ENCODE results near the gene SLAMF9.
"Not testable (repeated sequence)": the region's sequence is repeated elsewhere in the genome, so short reads cannot be mapped to it uniquely, and the experiment has no call there.

Gene SLAMF9

DNA sequence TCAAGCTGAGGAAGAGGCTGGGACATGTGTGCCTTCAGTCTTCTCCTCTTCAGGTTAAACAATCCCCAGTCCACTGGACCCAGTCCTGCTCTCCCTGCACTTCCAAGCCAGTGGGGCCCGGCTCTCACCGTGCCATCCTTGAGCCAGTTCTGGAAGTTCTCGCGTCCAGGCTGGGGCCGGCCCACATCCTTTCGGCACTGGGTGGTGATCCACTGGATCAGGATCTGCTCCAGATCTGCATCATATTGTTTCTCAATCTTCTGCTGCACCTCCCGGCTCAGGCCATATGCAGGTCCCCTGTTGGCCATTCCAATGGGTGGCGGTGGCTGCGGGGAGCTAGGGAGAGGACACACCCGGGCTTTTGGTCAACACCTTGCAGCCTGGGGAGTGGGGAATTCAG, 33.8 kb downstream of the SLAMF9 start:
- DNase-seq = no peak

- no peak for DNase-seq
Observed at GRCh38 chr1:159919236-159919865, 34.7 kb downstream of the SLAMF9 start.

DNA sequence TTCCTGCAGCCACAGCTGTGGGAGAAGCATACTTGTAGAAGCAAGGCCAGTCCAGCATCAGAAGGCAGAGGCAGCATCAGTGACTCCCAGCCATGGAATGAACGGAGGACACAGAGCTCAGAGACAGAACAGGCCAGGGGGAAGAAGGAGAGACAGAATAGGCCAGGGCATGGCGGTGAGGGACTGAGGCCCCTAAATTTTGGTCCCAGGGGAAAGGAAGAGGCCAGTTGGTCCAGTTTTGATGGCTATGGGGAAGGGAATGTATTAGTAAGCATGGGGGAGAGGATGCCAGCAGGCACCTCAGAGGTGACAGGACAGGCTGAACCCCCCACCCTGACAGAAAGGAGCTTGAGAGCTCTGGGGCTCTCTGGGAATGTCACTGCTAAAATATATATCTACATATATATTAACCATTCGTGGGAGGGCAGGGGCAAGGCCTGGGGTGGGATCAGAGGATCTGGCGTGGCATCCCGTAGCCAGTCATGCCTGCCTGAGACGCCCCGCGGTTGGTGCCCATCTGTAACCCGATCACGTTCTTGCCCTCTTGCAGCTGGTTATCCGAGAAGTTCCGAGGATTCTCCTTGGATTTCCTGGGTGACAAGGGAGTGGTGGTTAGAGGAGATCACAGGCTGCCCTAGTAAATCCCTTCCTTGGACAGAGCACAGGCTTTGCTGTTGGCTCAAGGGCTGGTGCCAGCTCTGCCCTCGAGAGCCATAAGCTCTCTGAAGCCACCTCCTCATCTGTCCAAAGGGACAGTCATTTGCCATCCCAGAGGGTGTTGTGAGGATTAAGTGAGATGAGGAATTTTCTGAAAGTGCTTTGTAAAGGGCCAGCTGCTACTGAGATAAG, 35.5 kb downstream of the SLAMF9 start:
- DNase-seq = no peak

DNA sequence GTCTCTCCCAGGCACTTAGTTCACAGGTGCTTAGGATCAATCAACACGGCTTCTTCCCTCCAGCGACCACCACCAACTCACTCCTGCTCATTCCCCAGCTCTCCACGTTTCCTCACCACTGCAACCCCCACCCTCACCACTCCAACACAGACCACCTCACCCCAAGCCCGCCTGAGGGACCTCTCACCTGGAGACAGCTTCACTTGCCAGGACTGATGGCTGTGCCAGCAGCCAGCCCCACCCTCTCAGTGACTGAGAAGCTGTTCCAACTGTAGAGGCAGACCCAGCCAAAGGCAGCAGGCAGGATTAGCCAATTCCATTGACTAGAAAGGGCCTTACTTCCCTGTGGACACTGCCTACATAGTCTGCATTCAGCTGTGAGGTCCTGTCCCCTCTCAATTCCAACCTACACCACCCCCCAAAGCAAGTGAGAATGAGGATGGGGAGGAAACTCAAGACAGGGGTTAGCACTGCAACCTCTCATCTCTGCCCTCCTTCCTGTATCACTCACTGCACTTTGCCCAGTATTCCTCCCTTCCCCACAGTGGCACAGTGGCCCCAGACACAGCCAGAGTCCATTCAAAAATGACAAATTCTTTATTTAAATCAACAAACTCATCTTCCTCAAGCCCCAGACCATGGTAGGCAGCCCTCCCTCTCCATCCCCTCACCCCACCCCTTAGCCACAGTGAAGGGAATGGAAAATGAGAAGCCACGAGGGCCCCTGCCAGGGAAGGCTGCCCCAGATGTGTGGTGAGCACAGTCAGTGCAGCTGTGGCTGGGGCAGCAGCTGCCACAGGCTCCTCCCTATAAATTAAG, 36.3 kb downstream of the SLAMF9 start:
- no peak for DNase-seq

DNA sequence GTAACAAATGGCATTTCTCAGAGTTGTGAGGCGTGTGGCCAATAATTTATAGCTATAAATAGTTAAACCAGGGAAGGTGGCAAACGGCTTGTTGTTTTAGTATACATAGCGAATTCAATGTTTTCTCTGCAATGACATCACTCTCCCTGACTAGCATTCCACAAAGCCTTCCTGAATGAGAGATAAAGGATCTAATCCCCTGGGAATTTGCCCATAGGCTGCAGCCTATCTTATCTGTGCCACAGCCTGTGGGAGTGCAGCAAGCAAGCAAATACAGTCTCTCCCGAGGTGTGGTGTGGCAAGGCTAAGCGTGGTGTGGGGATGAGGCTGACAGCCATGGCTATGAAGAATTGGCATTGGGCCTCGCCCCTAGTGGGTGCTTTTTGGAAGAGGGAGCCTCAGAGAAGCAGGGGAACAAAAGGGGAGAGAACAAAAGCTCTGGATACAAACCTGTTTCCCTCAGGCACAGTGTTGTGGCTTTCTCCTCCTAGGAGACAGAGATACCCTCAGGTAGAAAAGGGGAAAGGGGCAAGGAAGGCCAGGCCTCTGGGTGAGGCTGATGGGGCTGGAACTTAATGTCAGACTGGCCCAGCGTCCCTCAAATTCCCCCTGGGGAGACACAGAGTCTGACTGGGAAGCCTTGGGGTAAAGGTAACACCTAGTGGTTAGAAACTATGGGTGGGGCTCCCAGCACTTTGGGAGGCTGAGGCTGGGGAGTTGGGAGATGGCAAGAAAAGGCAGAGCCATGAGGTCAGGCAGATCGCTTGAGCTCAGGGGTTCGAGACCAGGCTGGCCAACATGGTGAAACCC, 37.6 kb downstream of the SLAMF9 start:
- no peak for DNase-seq

DNA sequence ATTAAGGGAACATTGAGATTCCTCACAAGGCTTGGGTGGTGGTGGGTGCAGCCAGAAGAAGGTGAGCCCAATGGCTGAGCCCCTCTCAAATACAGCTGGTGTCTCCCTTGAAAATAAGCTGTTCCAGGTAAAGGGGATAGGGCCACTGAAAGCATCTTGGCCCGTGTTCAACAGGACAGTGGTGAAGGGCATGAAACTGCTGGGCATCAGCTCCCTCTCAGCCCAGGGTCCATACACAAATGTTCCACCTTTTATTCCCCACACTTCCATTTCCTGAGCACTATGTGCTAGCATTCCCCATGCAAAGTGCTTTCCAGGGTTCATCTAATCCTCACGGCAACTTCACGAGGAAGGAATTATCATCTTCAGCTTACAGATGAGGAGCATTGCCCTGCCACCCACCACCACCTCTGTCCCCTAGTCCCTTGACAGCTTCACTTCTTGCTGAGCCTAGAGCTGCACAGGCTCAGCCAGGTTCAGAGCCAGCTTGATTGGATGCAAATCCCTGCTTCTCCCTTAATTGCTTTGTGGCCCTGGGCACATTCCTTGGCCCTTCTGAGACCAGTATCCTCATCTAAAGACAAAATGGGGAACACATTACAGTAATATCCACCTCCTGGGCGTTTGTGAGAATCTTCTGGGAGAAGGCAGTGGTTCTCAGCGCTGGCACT, 38.3 kb downstream of the SLAMF9 start:
- no peak for DNase-seq

DNA sequence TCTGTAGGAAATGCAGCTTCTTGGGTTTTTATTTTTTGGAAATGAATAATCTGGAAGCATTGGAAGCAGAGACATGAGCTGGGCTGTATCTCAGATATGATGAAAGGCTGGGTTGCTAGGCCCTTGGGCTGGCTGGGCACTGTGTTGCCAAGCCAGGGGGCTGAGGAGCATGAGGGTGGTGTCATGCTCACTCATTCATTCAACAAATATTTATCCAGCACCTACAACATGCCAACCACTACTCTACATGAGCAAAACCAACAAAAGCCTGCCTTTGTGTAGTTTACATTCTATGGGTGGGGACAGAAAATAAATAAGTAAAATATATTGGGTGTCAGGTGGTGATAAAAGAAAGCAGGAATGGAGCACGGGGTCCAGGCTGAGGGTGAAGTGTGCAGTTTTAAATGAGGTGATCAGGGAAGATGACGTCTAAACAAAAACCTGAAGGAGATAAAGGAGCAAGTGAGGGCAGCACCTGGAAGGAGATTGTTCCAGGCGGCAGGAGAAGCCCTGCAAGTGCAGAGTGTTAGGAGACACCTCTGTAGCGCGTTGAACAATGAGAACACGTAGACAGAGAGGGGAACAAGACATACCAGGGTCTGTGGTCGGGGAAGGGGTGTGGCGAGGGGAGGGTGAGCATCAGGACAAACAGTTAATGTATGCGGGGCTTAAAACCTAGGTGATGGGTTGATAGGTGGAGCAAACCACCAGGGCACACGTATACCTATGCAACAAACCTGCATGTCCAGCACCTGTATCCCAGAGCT, 39.6 kb downstream of the SLAMF9 start:
- no peak for DNase-seq

DNA sequence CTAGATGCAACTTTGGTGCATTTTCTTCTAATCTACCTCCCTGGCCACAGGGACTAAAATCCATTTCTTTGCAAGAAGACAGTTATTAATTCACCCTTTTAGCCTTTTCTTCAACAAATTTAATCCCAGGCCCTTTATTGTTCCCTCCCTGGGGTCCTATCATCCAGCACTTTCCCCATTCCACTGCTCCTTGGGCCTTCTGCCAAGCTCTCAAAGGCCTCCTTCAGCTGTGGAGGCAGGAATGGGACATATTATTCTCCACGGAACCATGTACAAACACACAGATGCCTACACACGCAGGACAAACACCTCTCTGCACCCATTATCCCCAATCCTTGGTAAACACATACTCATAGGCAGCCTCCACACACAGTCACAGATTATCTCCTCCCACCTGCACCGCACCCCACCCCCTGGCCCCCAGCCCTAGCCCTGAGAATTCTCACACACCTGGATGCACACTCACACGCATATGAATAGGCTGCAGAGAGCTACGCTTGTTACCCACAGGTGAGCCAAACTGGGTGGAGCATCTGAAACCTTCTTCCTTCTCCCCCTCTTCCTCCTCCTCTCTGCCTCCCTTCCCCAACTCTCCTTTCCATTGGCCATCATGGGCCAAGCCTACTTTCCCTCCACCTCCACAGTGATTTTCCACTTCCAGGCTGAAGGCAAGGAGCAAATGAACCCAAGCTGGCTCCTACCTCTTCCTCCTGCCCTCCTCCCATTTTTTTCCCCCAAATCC, 40.4 kb downstream of the SLAMF9 start:
- no peak for DNase-seq

DNA sequence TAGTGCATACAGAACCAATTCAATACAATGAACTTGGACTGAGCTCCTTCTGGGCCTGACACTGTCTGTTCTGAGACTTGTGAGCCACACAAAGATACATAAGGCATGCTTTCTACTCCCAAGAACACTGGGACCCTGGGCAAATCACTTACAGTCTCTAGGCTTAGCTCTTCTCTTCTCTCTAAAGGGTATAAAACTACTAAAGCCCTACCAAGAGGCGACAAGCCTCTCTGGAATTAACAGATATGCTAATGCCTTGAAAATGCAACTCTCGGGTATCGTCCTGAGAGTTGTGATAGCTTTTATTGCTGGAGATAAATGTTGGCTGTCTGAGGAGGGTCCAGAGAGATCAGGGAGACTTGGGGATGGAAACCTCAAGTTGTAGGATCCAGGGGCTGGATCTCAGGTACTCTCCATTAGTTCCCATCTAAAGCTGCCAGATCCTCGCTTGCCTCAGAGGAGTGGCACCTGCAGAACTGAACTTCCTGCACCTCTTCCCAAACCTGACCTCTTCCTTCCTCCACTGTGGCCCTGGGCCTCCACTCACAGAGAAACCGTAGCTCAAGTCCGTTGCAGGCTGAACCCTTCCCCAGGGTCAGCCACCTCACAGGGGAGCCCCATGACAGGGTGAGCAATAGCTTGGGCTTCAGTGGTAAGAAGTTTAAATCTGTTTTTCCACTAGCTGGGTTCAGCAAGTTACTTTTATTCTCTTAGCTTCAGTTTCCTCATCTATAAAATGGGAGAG, 42.5 kb downstream of the SLAMF9 start:
- DNase-seq = no peak

- DNase-seq = no peak
Observed at GRCh38 chr1:159908031-159908940, 45.8 kb downstream of the SLAMF9 start.

DNA sequence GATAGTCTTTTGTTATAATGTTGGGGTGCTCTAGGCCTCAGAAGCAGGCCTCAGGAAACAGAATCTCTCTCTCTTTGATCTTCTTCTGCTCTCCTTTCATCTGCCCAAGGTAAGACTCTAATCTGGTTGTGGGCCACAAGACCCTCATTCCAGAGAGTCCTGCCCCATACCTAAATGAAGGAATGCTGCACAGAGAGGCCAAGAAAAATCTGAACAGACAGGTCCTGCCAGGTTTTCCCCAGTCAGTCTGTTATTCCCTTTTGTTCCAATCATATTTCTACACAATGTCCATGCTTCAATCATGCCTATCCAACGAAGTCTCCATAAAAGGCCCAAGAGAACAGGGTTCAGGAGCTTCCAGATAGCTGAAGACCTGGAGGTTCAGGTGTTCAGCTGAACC, 47.1 kb downstream of the SLAMF9 start:
- no peak for DNase-seq

GRCh38 chr1:159904036-159904435, 50.0 kb downstream of the SLAMF9 start:
- not testable (repeated sequence) for DNase-seq

- no peak for DNase-seq
Observed at GRCh38 chr1:159902541-159902940, 51.5 kb downstream of the SLAMF9 start.
